ENCODE data around the gene YIF1A. TPM values are rescaled to one million over a fixed set of nuclear protein-coding genes. Genes with fewer than 3 reads are reported as not detected.

The YIF1A gene
- total and polyA plus RNA-seq, 12 donors = 69.7 to 154 (median 99.5) TPM

GRCh38 chr11:66315921-66316811 lies 27.2 kb upstream of the YIF1A start:
- Histone ChIP-seq H3K4me3 (peak overlapping the region in 1 of 4 donors; percentile 37), H3K4me1 (replicated peaks in 1 of 2) (peaks cover 6 to 18% of the 10 kb centered on the region in 2 donors), H3K9me3 (replicated peaks in 1 of 3) (no peaks in the 10 kb centered on the region), H3K27ac (peak overlapping the region in 2 of 5 donors; percentile 75 to 91), H3K27me3 (no peaks in the 10 kb centered on the region), H3K36me3 (replicated peaks in 1 of 2) (no peaks in the 10 kb centered on the region)
- no peak for DNase-seq
- 63 to 85% (median 71%) methylated on average over 10 to 52 of the region's 52 CpGs for WGBS, 4 donors
- intact Hi-C loops (cut with DNase I) = no loop called here
- TF ChIP-seq, protein P1, sequence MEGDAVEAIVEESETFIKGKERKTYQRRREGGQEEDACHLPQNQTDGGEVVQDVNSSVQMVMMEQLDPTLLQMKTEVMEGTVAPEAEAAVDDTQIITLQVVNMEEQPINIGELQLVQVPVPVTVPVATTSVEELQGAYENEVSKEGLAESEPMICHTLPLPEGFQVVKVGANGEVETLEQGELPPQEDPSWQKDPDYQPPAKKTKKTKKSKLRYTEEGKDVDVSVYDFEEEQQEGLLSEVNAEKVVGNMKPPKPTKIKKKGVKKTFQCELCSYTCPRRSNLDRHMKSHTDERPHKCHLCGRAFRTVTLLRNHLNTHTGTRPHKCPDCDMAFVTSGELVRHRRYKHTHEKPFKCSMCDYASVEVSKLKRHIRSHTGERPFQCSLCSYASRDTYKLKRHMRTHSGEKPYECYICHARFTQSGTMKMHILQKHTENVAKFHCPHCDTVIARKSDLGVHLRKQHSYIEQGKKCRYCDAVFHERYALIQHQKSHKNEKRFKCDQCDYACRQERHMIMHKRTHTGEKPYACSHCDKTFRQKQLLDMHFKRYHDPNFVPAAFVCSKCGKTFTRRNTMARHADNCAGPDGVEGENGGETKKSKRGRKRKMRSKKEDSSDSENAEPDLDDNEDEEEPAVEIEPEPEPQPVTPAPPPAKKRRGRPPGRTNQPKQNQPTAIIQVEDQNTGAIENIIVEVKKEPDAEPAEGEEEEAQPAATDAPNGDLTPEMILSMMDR (IDR thresholded peaks at IDR 0.05) = no peak
- no peak for TF ChIP-seq POLR2A (IDR thresholded peaks at IDR 0.05)

DNA sequence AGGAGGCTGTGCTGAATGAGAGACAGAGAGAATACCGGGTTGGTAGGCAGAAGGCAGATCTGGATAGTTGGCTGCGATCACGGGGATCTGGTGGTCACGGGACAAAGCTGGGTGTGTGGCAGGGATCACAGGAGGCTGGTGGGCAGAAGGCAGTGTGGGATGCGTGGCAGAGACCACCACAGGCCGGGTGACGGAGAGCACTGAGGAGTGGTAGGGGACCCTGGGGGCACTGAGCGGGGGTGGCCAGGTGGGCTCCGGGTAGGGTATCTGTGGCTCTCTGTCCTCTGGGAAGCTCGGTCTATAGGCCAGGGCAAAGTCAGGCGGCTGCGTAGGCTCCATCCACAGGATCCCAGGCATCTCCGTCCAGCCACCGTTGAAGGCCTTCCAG lies 26.5 kb upstream of the YIF1A start:
- DNase-seq = no peak
- peaks cover 6 to 18% of the 10 kb centered on the region in 2 donors for H3K4me1 ChIP-seq (replicated peaks in 1 of 2)
- peak overlapping the region in 2 of 5 donors; percentile 75 to 91 for H3K27ac ChIP-seq

DNA sequence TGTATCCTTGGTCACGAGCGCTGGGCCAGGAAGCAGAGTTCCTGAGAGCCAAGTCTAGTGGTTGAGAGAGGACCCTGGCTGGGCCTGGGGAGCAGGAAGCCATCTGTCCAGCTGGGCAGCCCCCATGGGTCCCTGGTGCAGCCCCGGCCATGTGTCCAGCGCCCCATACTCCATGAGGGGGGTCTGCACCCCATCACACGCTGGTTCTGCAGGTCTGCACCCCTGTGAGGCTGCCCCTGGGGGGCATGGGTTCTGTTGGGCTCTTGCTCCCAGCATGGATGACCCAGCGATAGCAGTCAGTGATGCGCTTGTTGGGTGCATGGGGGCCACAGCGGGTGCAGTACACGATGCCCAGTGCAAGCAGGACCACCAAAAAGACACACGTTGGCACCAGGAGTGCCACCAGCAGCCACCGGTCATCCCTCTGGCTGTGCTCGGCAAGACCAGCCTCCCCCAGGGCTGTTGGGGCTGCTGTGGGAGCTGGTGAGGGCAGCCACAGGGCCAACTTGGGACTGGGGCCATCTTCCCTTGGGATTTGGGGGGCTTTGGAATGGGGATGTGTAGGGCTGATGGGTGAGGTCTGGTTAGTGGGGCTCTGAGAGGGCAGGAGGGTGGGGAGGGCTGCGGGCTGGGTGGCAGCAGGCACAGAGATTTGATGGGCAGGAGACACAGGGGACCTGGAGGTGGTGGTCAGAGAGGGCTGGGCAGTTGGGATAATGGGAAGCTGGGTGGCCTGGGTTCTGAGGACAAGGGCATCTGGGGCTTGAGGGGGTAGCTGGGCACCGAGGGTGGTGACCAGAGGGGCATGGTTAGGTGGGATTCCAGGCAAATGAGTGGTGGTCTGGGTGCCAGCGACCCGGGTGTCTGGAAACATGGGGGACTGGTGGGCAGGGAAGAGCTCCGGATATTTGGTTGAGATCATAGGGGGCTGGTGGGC lies 25.9 kb upstream of the YIF1A start:
- TF ChIP-seq, protein P1 (IDR thresholded peaks at IDR 0.05) = no peak
- TF ChIP-seq POLR2A (IDR thresholded peaks at IDR 0.05) = no peak
- no peak for DNase-seq
- WGBS, 4 donors = 65 to 76% (median 72%) methylated on average over 9 to 17 of the region's 17 CpGs
- peak overlapping the region in 2 of 5 donors; percentile 82 to 91 for H3K27ac ChIP-seq
- H3K4me3 ChIP-seq = peak overlapping the region in 1 of 4 donors; percentile 37
- no peaks in the 10 kb centered on the region for H3K9me3 ChIP-seq (replicated peaks in 1 of 3)
- no peaks in the 10 kb centered on the region for H3K27me3 ChIP-seq
- peaks cover 6 to 18% of the 10 kb centered on the region in 2 donors for H3K4me1 ChIP-seq (replicated peaks in 1 of 2)
- intact Hi-C loops (cut with DNase I) = no loop called here
- H3K36me3 ChIP-seq (replicated peaks in 1 of 2) = no peaks in the 10 kb centered on the region

More for the DNA sequence above, 26.5 kb upstream of the YIF1A start:
- Histone ChIP-seq H3K27me3 (no peaks in the 10 kb centered on the region), H3K9me3 (replicated peaks in 1 of 3) (no peaks in the 10 kb centered on the region), H3K36me3 (replicated peaks in 1 of 2) (no peaks in the 10 kb centered on the region), H3K4me3 (peak overlapping the region in 1 of 4 donors; percentile 37)
- TF ChIP-seq, protein P1 (IDR thresholded peaks at IDR 0.05) = no peak
- TF ChIP-seq POLR2A (IDR thresholded peaks at IDR 0.05) = no peak
- WGBS, 4 donors = 65 to 78% (median 76%) methylated on average over 11 to 14 of the region's 14 CpGs
- intact Hi-C loops (cut with DNase I) = no loop called here

- peaks cover 6 to 18% of the 10 kb centered on the region in 2 donors for H3K4me1 ChIP-seq (replicated peaks in 1 of 2)
- no peaks in the 10 kb centered on the region for H3K36me3 ChIP-seq (replicated peaks in 1 of 2)
- no peaks in the 10 kb centered on the region for H3K9me3 ChIP-seq (replicated peaks in 1 of 3)
- no peaks in the 10 kb centered on the region for H3K27me3 ChIP-seq
- WGBS, 4 donors = 69 to 100% (median 81%) methylated on average over 1 of the region's 1 CpG
- no peak for DNase-seq
- intact Hi-C loops (cut with DNase I) = no loop called here
- no peak overlapping the region for H3K4me3 ChIP-seq
- TF ChIP-seq, protein P1 (IDR thresholded peaks at IDR 0.05) = no peak
- TF ChIP-seq POLR2A (IDR thresholded peaks at IDR 0.05) = no peak
- H3K27ac ChIP-seq = peak overlapping the region in 2 of 5 donors; percentile 82 to 91
Observed at GRCh38 chr11:66314186-66314501, 25.2 kb upstream of the YIF1A start.

Measured in adrenal gland (tissue), 12 donors.